ENCODE data around the gene EFEMP1. TPM values are rescaled to one million over a fixed set of nuclear protein-coding genes. Genes with fewer than 3 reads are reported as not detected.

The EFEMP1 gene
- total RNA-seq, 1 experiment from 2014 or later: 24.0 TPM

- H3K9me3 Mint-ChIP-seq: no peaks in the 10 kb centered on the region
- H3K27me3 Mint-ChIP-seq (ENCODE audit: low read depth): no peaks in the 10 kb centered on the region
- H3K36me3 Mint-ChIP-seq: no peaks in the 10 kb centered on the region
- TF ChIP-seq PRDM15 (CRISPR knock-in tag; IDR thresholded peaks at IDR 0.05) (peak; percentile 72), MYBL2 (CRISPR knock-in tag; IDR thresholded peaks at IDR 0.05) (no peak)
- ChIA-PET POLR2A (no interaction called here), CTCF (interaction anchor here (1.5 kb wide), 1 partner anchor 10 kb away, joined by 4 read pairs; no protein-coding TSS in a partner anchor)
- no peaks in the 10 kb centered on the region for H3K4me1 Mint-ChIP-seq
- no peak overlapping the region for H3K27ac Mint-ChIP-seq
- ATAC-seq: peak; percentile 38
- no peak overlapping the region for H3K4me3 Mint-ChIP-seq
- no peak for DNase-seq (ENCODE audit: low spot score)
Observed at GRCh38 chr2:55951533-55951932, 28.0 kb upstream of the EFEMP1 start.

- ChIA-PET POLR2A (no interaction called here), CTCF (no interaction called here)
- no peak for ATAC-seq
- TF ChIP-seq JUN (CRISPR knock-in tag; IDR thresholded peaks at IDR 0.05) (no peak), NR3C1 (CRISPR knock-in tag; conservative IDR thresholded peaks at IDR 0.05; ENCODE audit: low read depth) (no peak), ATF2 (CRISPR knock-in tag; IDR thresholded peaks at IDR 0.05; ENCODE audit: borderline replicate concordance, low read depth) (no peak), E2F5 (CRISPR knock-in tag; IDR thresholded peaks at IDR 0.05) (no peak), IRF2 (CRISPR knock-in tag; IDR thresholded peaks at IDR 0.05; ENCODE audit: borderline replicate concordance, low read depth) (no peak), ZBTB21 (CRISPR knock-in tag; IDR thresholded peaks at IDR 0.05; ENCODE audit: borderline replicate concordance) (no peak), ATF6 (CRISPR knock-in tag; IDR thresholded peaks at IDR 0.05) (no peak), ZNF416 (CRISPR knock-in tag; IDR thresholded peaks at IDR 0.05) (no peak), MXD4 (CRISPR knock-in tag; IDR thresholded peaks at IDR 0.05; ENCODE audit: borderline replicate concordance) (no peak), IRF1 (CRISPR knock-in tag; IDR thresholded peaks at IDR 0.05) (no peak), ZNF671 (CRISPR knock-in tag; IDR thresholded peaks at IDR 0.05) (no peak), RORB (CRISPR knock-in tag; IDR thresholded peaks at IDR 0.05) (no peak), E2F4 (CRISPR knock-in tag; IDR thresholded peaks at IDR 0.05; ENCODE audit: borderline replicate concordance, low read depth) (no peak), CREM (CRISPR knock-in tag; IDR thresholded peaks at IDR 0.05) (no peak), ZNF423 (CRISPR knock-in tag; IDR thresholded peaks at IDR 0.05) (no peak), PRDM15 (CRISPR knock-in tag; IDR thresholded peaks at IDR 0.05) (no peak), GTF2I (CRISPR knock-in tag; conservative IDR thresholded peaks at IDR 0.05) (no peak), PREB (CRISPR knock-in tag; IDR thresholded peaks at IDR 0.05; ENCODE audit: borderline replicate concordance) (no peak)
Observed at GRCh38 chr2:55949613-55950012, 26.0 kb upstream of the EFEMP1 start.

More at GRCh38 chr2:55949613-55950012, 26.0 kb upstream of the EFEMP1 start:
- Mint-ChIP-seq H3K27me3 (ENCODE audit: low read depth) (no peaks in the 10 kb centered on the region), H3K36me3 (no peaks in the 10 kb centered on the region), H3K27ac (no peak overlapping the region), H3K9me3 (no peaks in the 10 kb centered on the region), H3K4me3 (no peak overlapping the region), H3K4me1 (0 out of 2 replicates have a peak, but pooled peaks cover 4% of the 10 kb centered on the region)
- no peak for DNase-seq (ENCODE audit: low spot score)

Data from WTC11 (cell line).